SK-N-SH (cell line): ENCODE measurements around the gene MAPKAPK5.

Experiments used
- ELF1 ChIP-seq: IDR thresholded peaks from 2 replicates; pipeline ENCODE4 v1.4.0; 2012
- EZH2phosphoT487 ChIP-seq: fragments of 200-600 bp; sonication (generic); IDR thresholded peaks from 2 replicates; pipeline ENCODE4 v1.6.1; 2017; ENCODE audit warnings: low read depth, mixed run types, mild to moderate bottlenecking, antibody characterized with exemption, moderate library complexity, borderline replicate concordance
- FOXM1 ChIP-seq: IDR thresholded peaks from 2 replicates; pipeline ENCODE4 v1.4.0; 2012; ENCODE audit warnings: low read depth, mild to moderate bottlenecking
- JUND ChIP-seq: IDR thresholded peaks from 2 replicates; pipeline ENCODE4 v1.4.0; 2012
- NFIC ChIP-seq: IDR thresholded peaks from 2 replicates; pipeline ENCODE4 v1.4.0; 2012; ENCODE audit warnings: borderline replicate concordance
- RXRA ChIP-seq: IDR thresholded peaks from 2 replicates; pipeline ENCODE4 v1.4.0; 2012; ENCODE audit warnings: low read depth, mild to moderate bottlenecking, borderline replicate concordance
- SIN3A ChIP-seq: IDR thresholded peaks from 2 replicates; pipeline ENCODE4 v1.6.1; 2012; ENCODE audit warnings: low read depth, mild to moderate bottlenecking, low read length, moderate library complexity, borderline replicate concordance
- SMC3 ChIP-seq: IDR thresholded peaks from 2 replicates; pipeline ENCODE4 v1.6.1; 2012; ENCODE audit warnings: low read depth, low read length, improper control_type of control experiment
- TCF12 ChIP-seq: IDR thresholded peaks from 2 replicates; pipeline ENCODE4 v1.4.0; 2012
- TF ChIP-seq, protein P1 (sequence below): fragments of 200-600 bp; sonication (generic); IDR thresholded peaks from 2 replicates; pipeline ENCODE4 v1.6.1; 2017; ENCODE audit warnings: antibody characterized with exemption, mild to moderate bottlenecking, moderate library complexity
- TF ChIP-seq, protein P2 (sequence below): IDR thresholded peaks from 2 replicates; pipeline ENCODE4 v1.4.0; 2012; ENCODE audit warnings: low read depth, borderline replicate concordance
- TF ChIP-seq, protein P3 (sequence below): IDR thresholded peaks from 2 replicates; pipeline ENCODE4 v1.4.0; 2012; ENCODE audit warnings: low read depth
- TF ChIP-seq, protein P4 (sequence below): fragments of 150-350 bp; IDR thresholded peaks from 2 replicates; pipeline ENCODE4 v1.6.1; 2017; ENCODE audit warnings: antibody characterized with exemption, low read length, low read depth, borderline replicate concordance

GRCh38 chr12:111803851-111804250, 38.2 kb upstream of the MAPKAPK5 start:
- TF ChIP-seq, protein P1, sequence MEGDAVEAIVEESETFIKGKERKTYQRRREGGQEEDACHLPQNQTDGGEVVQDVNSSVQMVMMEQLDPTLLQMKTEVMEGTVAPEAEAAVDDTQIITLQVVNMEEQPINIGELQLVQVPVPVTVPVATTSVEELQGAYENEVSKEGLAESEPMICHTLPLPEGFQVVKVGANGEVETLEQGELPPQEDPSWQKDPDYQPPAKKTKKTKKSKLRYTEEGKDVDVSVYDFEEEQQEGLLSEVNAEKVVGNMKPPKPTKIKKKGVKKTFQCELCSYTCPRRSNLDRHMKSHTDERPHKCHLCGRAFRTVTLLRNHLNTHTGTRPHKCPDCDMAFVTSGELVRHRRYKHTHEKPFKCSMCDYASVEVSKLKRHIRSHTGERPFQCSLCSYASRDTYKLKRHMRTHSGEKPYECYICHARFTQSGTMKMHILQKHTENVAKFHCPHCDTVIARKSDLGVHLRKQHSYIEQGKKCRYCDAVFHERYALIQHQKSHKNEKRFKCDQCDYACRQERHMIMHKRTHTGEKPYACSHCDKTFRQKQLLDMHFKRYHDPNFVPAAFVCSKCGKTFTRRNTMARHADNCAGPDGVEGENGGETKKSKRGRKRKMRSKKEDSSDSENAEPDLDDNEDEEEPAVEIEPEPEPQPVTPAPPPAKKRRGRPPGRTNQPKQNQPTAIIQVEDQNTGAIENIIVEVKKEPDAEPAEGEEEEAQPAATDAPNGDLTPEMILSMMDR, result no peak
- no peak for TF ChIP-seq ELF1
- no peak for TF ChIP-seq SIN3A
- no peak for TF ChIP-seq EZH2phosphoT487
- TF ChIP-seq RXRA, result no peak
- TF ChIP-seq, protein P2, sequence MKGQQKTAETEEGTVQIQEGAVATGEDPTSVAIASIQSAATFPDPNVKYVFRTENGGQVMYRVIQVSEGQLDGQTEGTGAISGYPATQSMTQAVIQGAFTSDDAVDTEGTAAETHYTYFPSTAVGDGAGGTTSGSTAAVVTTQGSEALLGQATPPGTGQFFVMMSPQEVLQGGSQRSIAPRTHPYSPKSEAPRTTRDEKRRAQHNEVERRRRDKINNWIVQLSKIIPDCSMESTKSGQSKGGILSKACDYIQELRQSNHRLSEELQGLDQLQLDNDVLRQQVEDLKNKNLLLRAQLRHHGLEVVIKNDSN, result no peak
- no peak for TF ChIP-seq JUND
- TF ChIP-seq NFIC, result no peak
- no peak for TF ChIP-seq FOXM1
- TF ChIP-seq, protein P3, sequence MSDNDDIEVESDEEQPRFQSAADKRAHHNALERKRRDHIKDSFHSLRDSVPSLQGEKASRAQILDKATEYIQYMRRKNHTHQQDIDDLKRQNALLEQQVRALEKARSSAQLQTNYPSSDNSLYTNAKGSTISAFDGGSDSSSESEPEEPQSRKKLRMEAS, result no peak
- TF ChIP-seq TCF12, result no peak
- TF ChIP-seq, protein P4, sequence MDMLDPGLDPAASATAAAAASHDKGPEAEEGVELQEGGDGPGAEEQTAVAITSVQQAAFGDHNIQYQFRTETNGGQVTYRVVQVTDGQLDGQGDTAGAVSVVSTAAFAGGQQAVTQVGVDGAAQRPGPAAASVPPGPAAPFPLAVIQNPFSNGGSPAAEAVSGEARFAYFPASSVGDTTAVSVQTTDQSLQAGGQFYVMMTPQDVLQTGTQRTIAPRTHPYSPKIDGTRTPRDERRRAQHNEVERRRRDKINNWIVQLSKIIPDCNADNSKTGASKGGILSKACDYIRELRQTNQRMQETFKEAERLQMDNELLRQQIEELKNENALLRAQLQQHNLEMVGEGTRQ, result no peak
- TF ChIP-seq SMC3, result no peak
